PC-9 (cell line): ENCODE results near the gene LAMB4.

Experiments
- CTCF ChIP-seq: fragments of 200-600 bp; sonication (generic); conservative IDR thresholded peaks from 2 replicates; pipeline ENCODE4 v1.6.1; 2017; ENCODE audit warnings: mixed run types, antibody characterized with exemption, mild to moderate bottlenecking, moderate library complexity
- EZH2 ChIP-seq: fragments of 200-600 bp; sonication (generic); IDR thresholded peaks from 2 replicates; pipeline ENCODE4 v1.8.0; 2017; ENCODE audit warnings: antibody characterized with exemption, low read depth

DNA sequence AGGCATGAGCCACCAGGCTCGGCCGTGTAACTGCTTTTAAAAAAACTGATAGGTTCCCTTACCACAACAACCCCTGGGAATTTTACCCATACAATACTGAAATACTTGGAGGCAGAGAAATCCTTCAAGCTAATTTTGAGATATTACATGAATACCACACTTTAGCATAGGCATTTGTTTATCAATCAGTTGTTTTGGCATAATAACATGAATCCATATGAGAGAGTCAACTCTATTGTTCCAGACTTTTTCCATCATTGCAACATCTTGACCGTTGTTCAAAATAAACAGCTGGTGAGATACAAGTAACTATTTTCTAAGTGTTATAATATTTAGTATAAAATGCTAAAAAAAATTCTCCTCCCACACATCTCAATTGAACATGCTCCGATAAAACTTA lies 36.8 kb downstream of the LAMB4 start:
- no peak for TF ChIP-seq CTCF
- no peak for TF ChIP-seq EZH2
